GM12878 (cell line): ENCODE data around the gene FBLN1. TPM values are rescaled to one million over a fixed set of nuclear protein-coding genes. Genes with fewer than 3 reads are reported as not detected.

Source experiments
- ATAC-seq: fragments of 200-7000 bp; cut with Tn5 transposase; 3 replicates; pipeline ENCODE4 v1.9.1; 2020; ENCODE audit warnings: mild to moderate bottlenecking, moderate library complexity
- BruUV-seq: library from RNA; stranded (reverse); fragments of 400-500 nt; replicated peaks from 2 replicates; lab custom pipeline; 2021; lab: Mats Ljungman, UMichigan
- CTCF ChIA-PET: fragments of 300-600 bp; sonication (Branson Sonifier 250); formaldehyde crosslinking; extraction: SDS; loops from one replicate; lab custom pipeline; 2021; ENCODE audit warnings: inconsistent platforms; lab: Yijun Ruan, JAX
- POLR2A ChIA-PET: fragments of 350-600 bp; formaldehyde crosslinking; extraction: SDS; loops from one replicate; lab custom pipeline; 2021; ENCODE audit warnings: inconsistent platforms; lab: Charles Lee
- RAD21 ChIA-PET: fragments of 300-600 bp; sonication (Branson Sonifier 250); formaldehyde crosslinking; loops from one replicate; lab custom pipeline; 2023; ENCODE audit warnings: antibody characterized with exemption; ENCODE audit not compliant: unreplicated experiment; lab: Charles Lee
- SMC1A ChIA-PET: fragments of 300-600 bp; sonication (Branson Sonifier 250); formaldehyde crosslinking; loops from one replicate; lab custom pipeline; 2023; ENCODE audit not compliant: unreplicated experiment, uncharacterized antibody; lab: Charles Lee
- DNase-seq: peaks from one replicate; pipeline ENCODE4 v3.0.0-alpha.2; 2011; ENCODE audit warnings: low read depth, low spot score
- FAIRE-seq: peaks from 3 replicates; lab custom pipeline; 2011; peaks lifted over from hg19 to GRCh38; lab: Jason Lieb, UNC
- H2AFZ ChIP-seq: 2 replicates; pipeline ENCODE4 v1.6.0; 2011; ENCODE audit warnings: low read depth, low read length, control low read depth; ENCODE audit not compliant: control insufficient read depth
- H3K27ac ChIP-seq: 2 replicates; pipeline ENCODE4 v1.5.1; 2011; ENCODE audit warnings: control low read depth; ENCODE audit not compliant: control insufficient read depth, insufficient read depth
- H3K27me3 ChIP-seq, 2 experiments: replicated peaks in 1 of 2; 2 replicates each; pipeline versions ENCODE4 v1.6.0 to v1.6.1; 2011; ENCODE audit warnings: low read length in 1 of 2; ENCODE audit not compliant: control insufficient read depth in 2 of 2, insufficient read depth in 2 of 2
- H3K36me3 ChIP-seq, 2 experiments: 2 replicates each; pipeline ENCODE4 v1.5.1; 2011; ENCODE audit warnings: low read length in 1 of 2; ENCODE audit not compliant: control insufficient read depth in 2 of 2, insufficient read depth in 2 of 2
- H3K4me1 ChIP-seq: 2 replicates; pipeline ENCODE4 v1.6.1; 2011; ENCODE audit warnings: mild to moderate bottlenecking, low read length, moderate library complexity, mixed read lengths; ENCODE audit not compliant: control insufficient read depth, insufficient read depth
- H3K4me2 ChIP-seq: 2 replicates; pipeline ENCODE4 v1.6.0; 2011; ENCODE audit warnings: control low read depth; ENCODE audit not compliant: control insufficient read depth, insufficient read depth
- H3K4me3 ChIP-seq: fragments of 200-600 bp; sonication (generic); 2 replicates; pipeline ENCODE4 v1.5.1; 2016
- H3K79me2 ChIP-seq: 2 replicates; pipeline ENCODE4 v1.6.0; 2011; ENCODE audit warnings: low read length; ENCODE audit not compliant: control insufficient read depth, insufficient read depth
- H3K9ac ChIP-seq: 2 replicates; pipeline ENCODE4 v1.8.0; 2011; ENCODE audit warnings: low read length, control low read depth, mixed read lengths; ENCODE audit not compliant: control insufficient read depth, insufficient read depth
- H3K9me3 ChIP-seq: replicated peaks from 3 replicates; pipeline ENCODE4 v1.5.1; 2011; ENCODE audit warnings: mild to moderate bottlenecking, low read length; ENCODE audit not compliant: control insufficient read depth, insufficient read depth
- H4K20me1 ChIP-seq: 2 replicates; pipeline ENCODE4 v1.6.0; 2011; ENCODE audit not compliant: control insufficient read depth, insufficient read depth
- ATF7 ChIP-seq: fragments of 450-650 bp; IDR thresholded peaks from 2 replicates; pipeline ENCODE4 v1.6.1; 2016; ENCODE audit warnings: low read depth, mild to moderate bottlenecking
- BACH1 ChIP-seq: fragments of 450-650 bp; IDR thresholded peaks from 2 replicates; pipeline ENCODE4 v1.6.1; 2017; ENCODE audit warnings: mild to moderate bottlenecking, borderline replicate concordance
- CHD1 ChIP-seq: IDR thresholded peaks from 2 replicates; pipeline ENCODE4 v1.6.1; 2012; ENCODE audit warnings: low read depth, low read length, improper control_type of control experiment
- CHD4 ChIP-seq: fragments of 200-600 bp; sonication (generic); IDR thresholded peaks from 2 replicates; pipeline ENCODE4 v1.6.1; 2016; ENCODE audit warnings: mild to moderate bottlenecking
- CREB1 ChIP-seq: IDR thresholded peaks from 2 replicates; pipeline ENCODE4 v1.6.1; 2012; ENCODE audit warnings: low read depth, mild to moderate bottlenecking, inconsistent platforms
- EED ChIP-seq: sonication (generic); IDR thresholded peaks from 2 replicates; pipeline ENCODE4 v1.6.1; 2016; ENCODE audit warnings: antibody characterized with exemption, low read depth
- EGR1 ChIP-seq, 2 experiments: IDR thresholded peaks; 1 replicate in 1 of 2; 2 replicates in 1 of 2; pipeline ENCODE4 v1.6.1; 2011 to 2012; ENCODE audit warnings: low read depth in 2 of 2, low read length in 2 of 2, borderline replicate concordance in 1 of 2, mild to moderate bottlenecking in 1 of 2, moderate library complexity in 1 of 2
- ETV6 ChIP-seq, 2 experiments: fragments of 450-650 bp in 1 of 2; IDR thresholded peaks in 1 of 2; conservative IDR thresholded peaks in 1 of 2; 2 replicates each; pipeline ENCODE4 v1.6.1; 2014; ENCODE audit warnings: antibody characterized with exemption in 1 of 2, borderline replicate concordance in 1 of 2, low read depth in 1 of 2, mild to moderate bottlenecking in 1 of 2, moderate library complexity in 1 of 2
- FOXK2 ChIP-seq: fragments of 450-650 bp; IDR thresholded peaks from 2 replicates; pipeline ENCODE4 v1.6.1; 2017; ENCODE audit warnings: mild to moderate bottlenecking, moderate library complexity
- GATAD2B ChIP-seq: fragments of 450-650 bp; conservative IDR thresholded peaks from 2 replicates; pipeline ENCODE4 v1.6.1; 2017; ENCODE audit warnings: low read depth, mild to moderate bottlenecking, moderate library complexity
- HDAC2 ChIP-seq: fragments of 200-600 bp; sonication (generic); IDR thresholded peaks from 2 replicates; pipeline ENCODE4 v1.6.1; 2017
- KDM1A ChIP-seq: fragments of 200-600 bp; sonication (generic); IDR thresholded peaks from 2 replicates; pipeline ENCODE4 v1.6.1; 2016; ENCODE audit warnings: borderline replicate concordance
- LARP7 ChIP-seq: fragments of 450-650 bp; IDR thresholded peaks from 2 replicates; pipeline ENCODE4 v1.6.1; 2017; ENCODE audit warnings: mild to moderate bottlenecking
- POLR2A ChIP-seq: IDR thresholded peaks from 2 replicates; pipeline ENCODE4 v1.6.1; 2011; ENCODE audit warnings: low read depth, mild to moderate bottlenecking, low read length
- SIX5 ChIP-seq: IDR thresholded peaks from 2 replicates; pipeline ENCODE4 v1.6.1; 2011; ENCODE audit warnings: mild to moderate bottlenecking, low read depth, low read length, moderate library complexity; ENCODE audit not compliant: severe bottlenecking
- SMC3 ChIP-seq: IDR thresholded peaks from 2 replicates; pipeline ENCODE4 v1.6.1; 2011; ENCODE audit warnings: low read length, improper control_type of control experiment, borderline replicate concordance
- ZNF217 ChIP-seq: fragments of 450-650 bp; IDR thresholded peaks from 2 replicates; pipeline ENCODE4 v1.6.1; 2017; ENCODE audit warnings: antibody characterized with exemption, mild to moderate bottlenecking
- ZNF622 ChIP-seq: fragments of 450-650 bp; IDR thresholded peaks from 2 replicates; pipeline ENCODE4 v1.6.1; 2017; ENCODE audit warnings: mild to moderate bottlenecking, inconsistent platforms
- whole genome bisulfite sequencing: methylation state at CpG from one replicate; pipeline ENCODE4 v1.1.6; 2016; ENCODE audit warnings: low lambda C conversion rate; ENCODE audit not compliant: insufficient replicate concordance, insufficient coverage; ENCODE audit errors: missing lambda C conversion rate; 5-methylcytosine and 5-hydroxymethylcytosine counted together
- in situ Hi-C: fragments of 300-500 bp; cut with MboI; formaldehyde crosslinking; loops from 9 replicates; pipeline ENCODE4 v1.14.3; 2018; ENCODE audit warnings: mixed read lengths
- intact Hi-C: fragments of 100-400 bp; cut with micrococcal nuclease; formaldehyde crosslinking; loops from one replicate; pipeline ENCODE4 v1.14.2; 2022; ENCODE audit not compliant: unreplicated experiment
- polyA plus RNA-seq, 11 experiments: library from polyadenylated mRNA; depleted of rRNA in 4 of 11; unstranded in 6 of 11; stranded (reverse) in 5 of 11; fragments of >200 nt; fragmentation: Nextera tagmentation in 4 of 11; fragmentation: Illumina TruSeq in 1 of 11; extraction: Ambion mirVana in 4 of 11; extraction: Trizol in 1 of 11; gene quantifications; 1 replicate in 1 of 11; 2 replicates in 10 of 11; pipeline versions ENCODE4 v1.2.1 to v1.2.3, GENCODE V29; 2011 to 2016; ENCODE audit warnings: inconsistent platforms in 2 of 11, missing spikeins in 2 of 11, low read depth in 1 of 11
- total RNA-seq, 4 experiments: library from RNA; depleted of rRNA in 3 of 4; stranded (reverse); fragments of >200 nt in 3 of 4; fragmentation: Illumina TruSeq in 1 of 4; extraction: Trizol in 1 of 4; gene quantifications; 2 replicates each; pipeline versions ENCODE4 v1.2.1 to v1.2.3, GENCODE V29; 2013 to 2021
- TF ChIP-seq, protein P1 (sequence below): IDR thresholded peaks from 2 replicates; pipeline ENCODE4 v1.6.1; 2012; ENCODE audit warnings: mild to moderate bottlenecking, low read depth, low read length
- TF ChIP-seq, protein P2 (sequence below): IDR thresholded peaks from 2 replicates; pipeline ENCODE4 v1.6.1; 2011; ENCODE audit warnings: low read depth, mild to moderate bottlenecking, low read length, moderate library complexity, borderline replicate concordance; ENCODE audit errors: extremely low read depth

FBLN1 gene
- total and polyA plus RNA-seq, 10 of the 15 experiments (the other 5 are each of a cell fraction or from before 2014, with no cell fraction given) = 0.20 to 0.51 TPM; not detected in 8

DNA sequence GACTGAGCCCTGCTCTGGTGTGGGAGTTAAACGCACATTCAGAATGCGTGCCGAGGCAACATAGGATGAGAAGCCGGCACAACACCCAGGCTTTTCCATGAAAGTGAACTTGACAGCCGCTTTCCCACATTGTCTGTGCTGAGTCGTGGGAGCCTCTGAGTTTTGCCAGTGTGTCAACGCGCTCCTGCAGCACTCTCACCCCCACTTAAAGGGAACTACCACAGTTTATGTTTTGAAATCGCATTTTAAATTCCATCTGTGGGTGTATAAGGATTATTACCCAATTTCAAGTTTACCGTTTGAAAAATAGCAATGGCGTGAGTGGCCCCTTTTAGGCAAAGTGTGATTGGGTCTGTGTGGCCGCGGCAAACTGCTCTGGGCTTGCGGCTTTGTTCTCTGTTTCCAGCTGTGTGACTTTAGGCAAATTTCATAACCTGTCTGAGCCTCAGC lies 81.5 kb downstream of the FBLN1 start:
- ChIA-PET CTCF (no interaction called here), SMC1A (no interaction called here), POLR2A (no interaction called here), RAD21 (interaction anchor here (1.0 kb wide), 1 partner anchor 279 kb away, joined by 3 read pairs; no protein-coding TSS in a partner anchor)
- Histone ChIP-seq H3K27ac (no peak overlapping the region), H3K79me2 (no peaks in the 10 kb centered on the region), H3K4me2 (no peak overlapping the region), H4K20me1 (no peaks in the 10 kb centered on the region), H3K4me1 (peaks cover 2% of the 10 kb centered on the region)
- intact Hi-C loops = no loop called here
- no peak for FAIRE-seq
- 71% methylated on average over 14 of the region's 14 CpGs for WGBS
- TF ChIP-seq ZNF622 (no peak), LARP7 (no peak), CHD1 (no peak), GATAD2B (no peak), EGR1 (IDR thresholded peaks at IDR 0.05; ENCODE audit: borderline replicate concordance in 1 of 2, low read depth in 2 of 2, low read length in 2 of 2) (no peak), CHD4 (no peak), EED (no peak), SIX5 (no peak), HDAC2 (no peak), CREB1 (no peak), KDM1A (no peak), BACH1 (no peak), ZNF217 (no peak), POLR2A (no peak), ATF7 (no peak), SMC3 (no peak), FOXK2 (no peak), ETV6 (conservative IDR thresholded peaks at IDR 0.05 in 1 of 2, IDR thresholded peaks at IDR 0.05 in 1 of 2; ENCODE audit: borderline replicate concordance in 1 of 2, low read depth in 1 of 2) (no peak)
- TF ChIP-seq, protein P1, sequence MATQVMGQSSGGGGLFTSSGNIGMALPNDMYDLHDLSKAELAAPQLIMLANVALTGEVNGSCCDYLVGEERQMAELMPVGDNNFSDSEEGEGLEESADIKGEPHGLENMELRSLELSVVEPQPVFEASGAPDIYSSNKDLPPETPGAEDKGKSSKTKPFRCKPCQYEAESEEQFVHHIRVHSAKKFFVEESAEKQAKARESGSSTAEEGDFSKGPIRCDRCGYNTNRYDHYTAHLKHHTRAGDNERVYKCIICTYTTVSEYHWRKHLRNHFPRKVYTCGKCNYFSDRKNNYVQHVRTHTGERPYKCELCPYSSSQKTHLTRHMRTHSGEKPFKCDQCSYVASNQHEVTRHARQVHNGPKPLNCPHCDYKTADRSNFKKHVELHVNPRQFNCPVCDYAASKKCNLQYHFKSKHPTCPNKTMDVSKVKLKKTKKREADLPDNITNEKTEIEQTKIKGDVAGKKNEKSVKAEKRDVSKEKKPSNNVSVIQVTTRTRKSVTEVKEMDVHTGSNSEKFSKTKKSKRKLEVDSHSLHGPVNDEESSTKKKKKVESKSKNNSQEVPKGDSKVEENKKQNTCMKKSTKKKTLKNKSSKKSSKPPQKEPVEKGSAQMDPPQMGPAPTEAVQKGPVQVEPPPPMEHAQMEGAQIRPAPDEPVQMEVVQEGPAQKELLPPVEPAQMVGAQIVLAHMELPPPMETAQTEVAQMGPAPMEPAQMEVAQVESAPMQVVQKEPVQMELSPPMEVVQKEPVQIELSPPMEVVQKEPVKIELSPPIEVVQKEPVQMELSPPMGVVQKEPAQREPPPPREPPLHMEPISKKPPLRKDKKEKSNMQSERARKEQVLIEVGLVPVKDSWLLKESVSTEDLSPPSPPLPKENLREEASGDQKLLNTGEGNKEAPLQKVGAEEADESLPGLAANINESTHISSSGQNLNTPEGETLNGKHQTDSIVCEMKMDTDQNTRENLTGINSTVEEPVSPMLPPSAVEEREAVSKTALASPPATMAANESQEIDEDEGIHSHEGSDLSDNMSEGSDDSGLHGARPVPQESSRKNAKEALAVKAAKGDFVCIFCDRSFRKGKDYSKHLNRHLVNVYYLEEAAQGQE = no peak
- TF ChIP-seq, protein P2, sequence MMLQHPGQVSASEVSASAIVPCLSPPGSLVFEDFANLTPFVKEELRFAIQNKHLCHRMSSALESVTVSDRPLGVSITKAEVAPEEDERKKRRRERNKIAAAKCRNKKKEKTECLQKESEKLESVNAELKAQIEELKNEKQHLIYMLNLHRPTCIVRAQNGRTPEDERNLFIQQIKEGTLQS = no peak
- TF ChIP-seq, all 136 proteins: peak for 0
- Histone ChIP-seq H2AFZ (no peak overlapping the region), H3K4me3 (no peak overlapping the region), H3K36me3 (no peaks in the 10 kb centered on the region), H3K27me3 (no peaks in the 10 kb centered on the region; a peak in 2 of 4 replicates), H3K9me3 (no peaks in the 10 kb centered on the region), H3K9ac (no peak overlapping the region)
- in situ Hi-C loops = no loop called here
- no peak for DNase-seq
- no TSS peak for BruUV-seq
- ATAC-seq = no peak
